ENCODE measurements around the gene FADS2.

DNA sequence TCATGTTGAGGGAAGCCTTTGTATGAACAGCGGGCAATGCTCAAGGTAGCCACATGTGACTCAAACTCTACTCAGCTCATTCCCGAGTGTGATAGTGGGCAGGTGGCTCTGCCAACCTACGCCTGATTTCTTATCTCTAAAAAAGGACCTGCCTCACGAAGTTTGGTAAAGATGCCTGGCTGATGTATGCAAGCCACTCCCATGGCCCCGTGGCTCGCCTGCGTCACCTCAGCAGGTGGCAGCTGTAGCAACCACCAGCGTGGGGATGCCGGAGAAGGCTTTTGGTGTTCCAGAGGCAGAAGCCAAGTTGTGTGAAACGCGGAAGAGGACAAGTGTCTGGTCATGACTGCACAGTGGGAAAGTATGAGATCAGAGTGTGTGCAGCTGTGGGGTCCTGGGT is 5.4 kb downstream of the FADS2 start:
- TF ChIP-seq ZNF780A (CRISPR knock-in tag; IDR thresholded peaks at IDR 0.05) (no peak), PRPF4 (IDR thresholded peaks at IDR 0.05; ENCODE audit: low read depth, low read length, poor library complexity, severe bottlenecking) (no peak), NR2C2 (CRISPR knock-in tag; IDR thresholded peaks at IDR 0.05; ENCODE audit: borderline replicate concordance) (no peak), SIN3A (IDR thresholded peaks at IDR 0.05; ENCODE audit: borderline replicate concordance, low read depth, low read length) (no peak), CREM (IDR thresholded peaks at IDR 0.05) (no peak), CREM (CRISPR knock-in tag; IDR thresholded peaks at IDR 0.05) (no peak), HIVEP1 (CRISPR knock-in tag; IDR thresholded peaks at IDR 0.05) (no peak), RAD21 (CRISPR knock-in tag; IDR thresholded peaks at IDR 0.05) (no peak), ZKSCAN5 (CRISPR knock-in tag; IDR thresholded peaks at IDR 0.05) (no peak), SMAD9 (CRISPR knock-in tag; IDR thresholded peaks at IDR 0.05) (no peak)
- TF ChIP-seq, protein P1, sequence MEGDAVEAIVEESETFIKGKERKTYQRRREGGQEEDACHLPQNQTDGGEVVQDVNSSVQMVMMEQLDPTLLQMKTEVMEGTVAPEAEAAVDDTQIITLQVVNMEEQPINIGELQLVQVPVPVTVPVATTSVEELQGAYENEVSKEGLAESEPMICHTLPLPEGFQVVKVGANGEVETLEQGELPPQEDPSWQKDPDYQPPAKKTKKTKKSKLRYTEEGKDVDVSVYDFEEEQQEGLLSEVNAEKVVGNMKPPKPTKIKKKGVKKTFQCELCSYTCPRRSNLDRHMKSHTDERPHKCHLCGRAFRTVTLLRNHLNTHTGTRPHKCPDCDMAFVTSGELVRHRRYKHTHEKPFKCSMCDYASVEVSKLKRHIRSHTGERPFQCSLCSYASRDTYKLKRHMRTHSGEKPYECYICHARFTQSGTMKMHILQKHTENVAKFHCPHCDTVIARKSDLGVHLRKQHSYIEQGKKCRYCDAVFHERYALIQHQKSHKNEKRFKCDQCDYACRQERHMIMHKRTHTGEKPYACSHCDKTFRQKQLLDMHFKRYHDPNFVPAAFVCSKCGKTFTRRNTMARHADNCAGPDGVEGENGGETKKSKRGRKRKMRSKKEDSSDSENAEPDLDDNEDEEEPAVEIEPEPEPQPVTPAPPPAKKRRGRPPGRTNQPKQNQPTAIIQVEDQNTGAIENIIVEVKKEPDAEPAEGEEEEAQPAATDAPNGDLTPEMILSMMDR (CRISPR knock-in tag; IDR thresholded peaks at IDR 0.05) = no peak
- TF ChIP-seq, protein P2, sequence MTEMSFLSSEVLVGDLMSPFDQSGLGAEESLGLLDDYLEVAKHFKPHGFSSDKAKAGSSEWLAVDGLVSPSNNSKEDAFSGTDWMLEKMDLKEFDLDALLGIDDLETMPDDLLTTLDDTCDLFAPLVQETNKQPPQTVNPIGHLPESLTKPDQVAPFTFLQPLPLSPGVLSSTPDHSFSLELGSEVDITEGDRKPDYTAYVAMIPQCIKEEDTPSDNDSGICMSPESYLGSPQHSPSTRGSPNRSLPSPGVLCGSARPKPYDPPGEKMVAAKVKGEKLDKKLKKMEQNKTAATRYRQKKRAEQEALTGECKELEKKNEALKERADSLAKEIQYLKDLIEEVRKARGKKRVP (CRISPR knock-in tag; IDR thresholded peaks at IDR 0.05) = no peak
- TF ChIP-seq, protein P3, sequence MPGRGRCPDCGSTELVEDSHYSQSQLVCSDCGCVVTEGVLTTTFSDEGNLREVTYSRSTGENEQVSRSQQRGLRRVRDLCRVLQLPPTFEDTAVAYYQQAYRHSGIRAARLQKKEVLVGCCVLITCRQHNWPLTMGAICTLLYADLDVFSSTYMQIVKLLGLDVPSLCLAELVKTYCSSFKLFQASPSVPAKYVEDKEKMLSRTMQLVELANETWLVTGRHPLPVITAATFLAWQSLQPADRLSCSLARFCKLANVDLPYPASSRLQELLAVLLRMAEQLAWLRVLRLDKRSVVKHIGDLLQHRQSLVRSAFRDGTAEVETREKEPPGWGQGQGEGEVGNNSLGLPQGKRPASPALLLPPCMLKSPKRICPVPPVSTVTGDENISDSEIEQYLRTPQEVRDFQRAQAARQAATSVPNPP (CRISPR knock-in tag; IDR thresholded peaks at IDR 0.05) = no peak

All from HepG2 (cell line).